PC-3 (cell line): ENCODE measurements around the gene CCDC187. TPM values are rescaled to one million over a fixed set of nuclear protein-coding genes. Genes with fewer than 3 reads are reported as not detected.

Experiments used
- ATAC-seq: fragments of 200-7000 bp; cut with Tn5 transposase; 2 replicates; pipeline ENCODE4 v1.9.1; 2020; ENCODE audit warnings: mild to moderate bottlenecking, moderate library complexity
- BruUV-seq: library from RNA; stranded (reverse); fragments of 400-500 nt; replicated peaks from 2 replicates; lab custom pipeline; 2021; lab: Mats Ljungman, UMichigan
- CTCF ChIA-PET: fragments of 300-600 bp; sonication (Branson Sonifier 250); formaldehyde crosslinking; loops from one replicate; lab custom pipeline; 2022; ENCODE audit warnings: antibody characterized with exemption; lab: Charles Lee
- POLR2A ChIA-PET: fragments of 300-600 bp; sonication (Branson Sonifier 250); formaldehyde crosslinking; loops from one replicate; lab custom pipeline; 2022; ENCODE audit warnings: antibody characterized with exemption; ENCODE audit not compliant: unreplicated experiment; lab: Charles Lee
- DNase-seq: peaks from one replicate; pipeline ENCODE4 v3.0.0-alpha.2; 2015
- H2AFZ ChIP-seq: fragments of 300-600 bp; sonication (generic); 2 replicates; pipeline ENCODE4 v1.6.0; 2016; ENCODE audit warnings: antibody characterized with exemption, low read length
- H3F3A ChIP-seq: fragments of 300-600 bp; sonication (generic); one replicate; pipeline ENCODE4 v1.6.0; 2017; ENCODE audit warnings: antibody characterized with exemption, low read length, control low read depth, mild to moderate bottlenecking; ENCODE audit not compliant: unreplicated experiment
- H3K27ac ChIP-seq: fragments of 300-600 bp; sonication (generic); 2 replicates; pipeline ENCODE4 v1.5.1; 2016; ENCODE audit warnings: mild to moderate bottlenecking, low read length
- H3K27me3 ChIP-seq: fragments of 300-600 bp; sonication (generic); 2 replicates; pipeline ENCODE4 v1.6.1; 2016; ENCODE audit warnings: low read length, mixed read lengths
- H3K36me3 ChIP-seq: fragments of 300-600 bp; sonication (generic); 2 replicates; pipeline ENCODE4 v1.6.1; 2016; ENCODE audit warnings: low read depth, mixed run types, low read length, mixed read lengths
- H3K4me1 ChIP-seq: fragments of 300-600 bp; sonication (generic); 2 replicates; pipeline ENCODE4 v1.5.1; 2016; ENCODE audit warnings: low read length; ENCODE audit not compliant: insufficient read depth
- H3K4me2 ChIP-seq: fragments of 300-600 bp; sonication (generic); 2 replicates; pipeline ENCODE4 v1.6.0; 2016; ENCODE audit warnings: low read length
- H3K4me3 ChIP-seq: fragments of 300-600 bp; sonication (generic); 2 replicates; pipeline ENCODE4 v1.5.1; 2016; ENCODE audit warnings: mild to moderate bottlenecking, low read length, mixed read lengths
- H3K79me2 ChIP-seq: fragments of 300-600 bp; sonication (generic); 2 replicates; pipeline ENCODE4 v1.6.1; 2017; ENCODE audit warnings: low read length, mixed read lengths
- H3K9ac ChIP-seq: fragments of 300-600 bp; sonication (generic); 2 replicates; pipeline ENCODE4 v1.6.0; 2016; ENCODE audit warnings: mild to moderate bottlenecking, low read length
- H3K9me2 ChIP-seq: fragments of 300-600 bp; sonication (generic); replicated peaks from 2 replicates; pipeline ENCODE4 v1.6.1; 2016; ENCODE audit warnings: mixed run types, low read length, mixed read lengths
- H3K9me3 ChIP-seq: fragments of 300-600 bp; sonication (generic); 2 replicates; pipeline ENCODE4 v1.6.1; 2016; ENCODE audit warnings: low read length, mixed read lengths
- H4K20me1 ChIP-seq: fragments of 300-600 bp; sonication (generic); 2 replicates; pipeline ENCODE4 v1.6.1; 2016; ENCODE audit warnings: low read length, mixed read lengths
- CTCF ChIP-seq: fragments of 300-600 bp; sonication (generic); conservative IDR thresholded peaks from 2 replicates; pipeline ENCODE4 v1.5.1; 2017; ENCODE audit warnings: antibody characterized with exemption, low read depth, mild to moderate bottlenecking, low read length
- EZH2 ChIP-seq: fragments of 300-600 bp; sonication (generic); IDR thresholded peaks from one replicate; pipeline ENCODE4 v1.6.1; 2017; ENCODE audit warnings: antibody characterized with exemption, mild to moderate bottlenecking, low read length; ENCODE audit not compliant: unreplicated experiment
- EZH2phosphoT487 ChIP-seq: fragments of 300-600 bp; sonication (generic); IDR thresholded peaks from 2 replicates; pipeline ENCODE4 v1.6.1; 2018; ENCODE audit warnings: mild to moderate bottlenecking, antibody characterized with exemption, low read length, borderline replicate concordance
- intact Hi-C: fragments of 100-400 bp; cut with micrococcal nuclease; formaldehyde crosslinking; loops from 2 replicates; pipeline ENCODE4 v1.9.0; 2023
- total RNA-seq: library from RNA; depleted of rRNA; stranded (reverse); fragments of >200 nt; gene quantifications from 2 replicates; pipeline ENCODE4 v1.2.3, GENCODE V29; 2014

Gene CCDC187
- total RNA-seq, 1 experiment from 2014 or later = 0.04 TPM

- Histone ChIP-seq H3K9ac (no peak overlapping the region), H3K27ac (no peak overlapping the region), H4K20me1 (no peaks in the 10 kb centered on the region), H3K9me2 (no peaks in the 10 kb centered on the region), H3K79me2 (no peaks in the 10 kb centered on the region), H3K9me3 (no peaks in the 10 kb centered on the region), H3K4me1 (peaks cover 9% of the 10 kb centered on the region), H3K4me3 (no peak overlapping the region), H3K36me3 (no peaks in the 10 kb centered on the region), H3K27me3 (no peaks in the 10 kb centered on the region), H3F3A (no peaks in the 10 kb centered on the region), H3K4me2 (0 out of 2 replicates have a peak overlapping the region, but pooled peaks have one; percentile 95), H2AFZ (no peak overlapping the region)
- ATAC-seq (no peak), DNase-seq (no peak)
- TF ChIP-seq EZH2 (no peak), EZH2phosphoT487 (no peak), CTCF (no peak)
- ChIA-PET CTCF (no interaction called here), POLR2A (no interaction called here)
- BruUV-seq = no TSS peak
- intact Hi-C loops = no loop called here
Observed at GRCh38 chr9:136295542-136296433, 8.1 kb downstream of the CCDC187 start.

GRCh38 chr9:136295055-136295454 is 8.8 kb downstream of the CCDC187 start:
- Histone ChIP-seq H3K4me1 (peaks cover 9% of the 10 kb centered on the region), H3K4me2 (no peak overlapping the region), H3K9me3 (no peaks in the 10 kb centered on the region), H3K27me3 (no peaks in the 10 kb centered on the region), H3K27ac (no peak overlapping the region), H3K9me2 (no peaks in the 10 kb centered on the region), H3K79me2 (no peaks in the 10 kb centered on the region), H2AFZ (no peak overlapping the region), H3F3A (no peaks in the 10 kb centered on the region), H4K20me1 (no peaks in the 10 kb centered on the region), H3K9ac (no peak overlapping the region), H3K36me3 (no peaks in the 10 kb centered on the region), H3K4me3 (no peak overlapping the region)
- DNase-seq = no peak
- POLR2A ChIA-PET = no interaction called here
- ATAC-seq = no peak
- BruUV-seq = no TSS peak
- intact Hi-C loops = no loop called here
- no peak for TF ChIP-seq EZH2
- TF ChIP-seq EZH2phosphoT487 = no peak
- no peak for TF ChIP-seq CTCF
- CTCF ChIA-PET = no interaction called here

- DNase-seq (no peak), ATAC-seq (no peak)
- intact Hi-C loops = no loop called here
- Histone ChIP-seq H3K9me2 (no peaks in the 10 kb centered on the region), H3K27ac (no peak overlapping the region), H3K79me2 (no peaks in the 10 kb centered on the region), H3K36me3 (no peaks in the 10 kb centered on the region), H3K27me3 (no peaks in the 10 kb centered on the region), H3K4me2 (no peak overlapping the region), H3K9me3 (no peaks in the 10 kb centered on the region), H3K4me1 (peaks cover 9% of the 10 kb centered on the region), H3F3A (no peaks in the 10 kb centered on the region), H4K20me1 (no peaks in the 10 kb centered on the region), H2AFZ (no peak overlapping the region), H3K4me3 (no peak overlapping the region), H3K9ac (no peak overlapping the region)
- no TSS peak for BruUV-seq
- ChIA-PET POLR2A (no interaction called here), CTCF (no interaction called here)
- TF ChIP-seq EZH2 = no peak
- TF ChIP-seq EZH2phosphoT487 = no peak
- no peak for TF ChIP-seq CTCF
Observed at GRCh38 chr9:136294437-136294836, 9.5 kb downstream of the CCDC187 start.
